ENCODE data around the gene ERAL1.
"Not testable (repeated sequence)": the region's sequence is repeated elsewhere in the genome, so short reads cannot be mapped to it uniquely, and the experiment has no call there.

ERAL1 gene

DNA sequence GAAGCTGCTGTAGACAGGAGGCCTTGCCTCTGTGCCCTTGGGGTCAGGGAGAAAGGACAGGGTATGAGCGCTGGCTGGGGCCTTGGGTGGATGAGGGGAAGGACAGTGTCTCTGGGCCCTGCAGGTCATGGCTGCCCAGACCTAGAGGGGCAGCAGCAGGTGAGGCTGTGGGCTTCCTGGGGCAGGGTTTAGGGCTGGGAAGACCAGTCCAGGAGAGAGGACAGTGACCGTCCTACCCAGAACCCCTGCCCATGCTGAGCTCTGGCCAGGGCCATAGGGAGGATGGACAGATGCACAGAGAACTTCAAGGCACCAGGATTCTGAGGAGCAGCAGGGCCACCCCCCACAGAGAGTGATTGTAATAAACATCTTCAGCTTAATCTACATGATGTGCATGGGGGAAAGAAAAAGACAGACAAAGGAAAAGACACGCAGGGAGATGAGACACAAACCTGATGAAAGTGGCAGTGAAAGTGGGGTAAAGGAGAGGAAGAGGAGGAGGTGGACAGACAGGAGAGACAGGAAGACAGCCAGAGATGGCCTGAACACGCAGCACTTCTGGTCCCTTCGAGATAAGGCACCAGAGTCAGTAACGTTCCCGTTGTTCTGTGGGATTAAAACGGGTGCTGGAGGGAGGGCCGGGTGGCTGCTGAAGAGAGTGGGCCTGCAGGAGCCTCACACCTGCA, 25.2 kb downstream of the ERAL1 start:
- no peak for DNase-seq (ENCODE audit: low spot score)

- DNase-seq (ENCODE audit: low spot score): no peak
Measured at GRCh38 chr17:28880572-28880945, 25.7 kb downstream of the ERAL1 start.

- DNase-seq (ENCODE audit: low spot score): no peak
Measured at GRCh38 chr17:28881533-28882056, 26.8 kb downstream of the ERAL1 start.

DNA sequence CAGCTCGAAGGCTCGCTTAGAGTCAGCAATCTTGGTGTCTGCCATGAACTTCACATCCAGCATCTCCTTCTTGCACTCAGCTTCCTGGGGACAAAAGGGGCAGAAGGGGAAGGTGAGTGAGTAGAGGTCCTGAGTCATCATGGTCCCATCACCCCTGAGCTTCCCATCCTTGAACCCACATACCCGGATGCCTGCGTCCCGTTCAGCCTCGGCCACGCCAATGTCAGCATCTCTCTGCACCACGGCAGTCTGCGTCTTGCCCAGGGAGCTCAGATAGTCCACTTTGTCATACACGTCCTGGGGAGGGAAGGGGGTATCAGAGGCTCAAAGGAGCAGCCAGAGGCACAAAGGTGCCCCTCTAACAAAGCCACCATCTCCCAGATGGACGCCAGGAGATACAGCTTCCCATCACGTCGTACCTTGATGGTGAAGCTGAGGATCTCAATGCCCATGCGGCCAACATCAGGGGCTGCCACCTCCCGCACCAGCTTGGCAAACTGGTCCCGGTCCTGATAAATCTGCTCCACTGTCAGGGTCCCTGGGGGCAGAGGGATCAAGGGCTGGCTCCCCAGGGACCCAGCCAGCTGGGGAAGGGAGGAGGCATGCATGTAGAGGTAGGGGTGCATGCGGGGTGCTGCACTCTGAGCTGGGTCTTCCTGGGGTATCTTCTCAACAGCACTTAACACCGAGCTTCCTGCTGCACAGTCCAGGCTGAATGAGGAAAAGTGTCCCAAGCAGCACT, 27.5 kb downstream of the ERAL1 start:
- DNase-seq (ENCODE audit: low spot score): no peak

DNA sequence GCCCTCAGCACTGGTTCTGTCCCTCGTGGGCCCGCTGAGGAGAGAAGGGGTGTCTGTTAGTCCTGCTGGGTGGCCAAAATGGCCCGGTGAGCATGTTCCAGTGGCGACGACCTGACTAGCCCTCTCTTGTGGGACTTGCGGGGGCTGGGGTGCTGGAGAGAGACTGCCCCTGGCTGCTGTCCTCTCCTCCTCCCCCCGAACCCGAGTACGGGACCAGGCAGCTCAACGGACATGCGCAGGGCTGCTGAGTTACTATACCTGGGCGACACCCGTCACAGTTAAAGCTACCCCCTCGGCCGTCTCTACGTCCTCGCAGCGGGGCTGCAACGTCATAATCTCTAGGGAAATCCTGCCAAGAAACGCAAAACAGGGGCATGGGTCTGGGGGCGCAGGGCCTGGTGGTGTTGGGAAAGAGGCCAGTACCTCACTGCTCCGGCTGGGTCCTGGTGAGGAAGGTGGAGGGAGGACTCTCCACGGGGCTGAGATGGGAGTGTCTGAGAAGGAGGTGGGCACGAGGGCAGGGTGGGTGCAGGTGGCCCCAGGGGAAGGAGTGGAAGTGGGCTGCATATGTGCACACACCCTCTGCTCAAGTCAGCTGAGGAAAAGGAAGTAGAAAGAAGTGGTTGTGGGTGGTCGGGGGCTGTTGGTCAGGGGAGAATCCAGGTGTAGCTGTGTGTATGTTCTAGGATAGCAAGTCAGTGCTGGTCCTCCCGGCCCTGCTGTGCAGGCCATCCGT, 29.3 kb downstream of the ERAL1 start:
- no peak for DNase-seq (ENCODE audit: low spot score)

GRCh38 chr17:28885363-28885762, 30.5 kb downstream of the ERAL1 start:
- DNase-seq (ENCODE audit: low spot score): no peak

GRCh38 chr17:28885951-28886350, 31.1 kb downstream of the ERAL1 start:
- no peak for DNase-seq (ENCODE audit: low spot score)

GRCh38 chr17:28887871-28888471, 33.2 kb downstream of the ERAL1 start:
- DNase-seq (ENCODE audit: low spot score): no peak

- no peak for DNase-seq (ENCODE audit: low spot score)
Measured at GRCh38 chr17:28888832-28889231, 34.0 kb downstream of the ERAL1 start.

DNA sequence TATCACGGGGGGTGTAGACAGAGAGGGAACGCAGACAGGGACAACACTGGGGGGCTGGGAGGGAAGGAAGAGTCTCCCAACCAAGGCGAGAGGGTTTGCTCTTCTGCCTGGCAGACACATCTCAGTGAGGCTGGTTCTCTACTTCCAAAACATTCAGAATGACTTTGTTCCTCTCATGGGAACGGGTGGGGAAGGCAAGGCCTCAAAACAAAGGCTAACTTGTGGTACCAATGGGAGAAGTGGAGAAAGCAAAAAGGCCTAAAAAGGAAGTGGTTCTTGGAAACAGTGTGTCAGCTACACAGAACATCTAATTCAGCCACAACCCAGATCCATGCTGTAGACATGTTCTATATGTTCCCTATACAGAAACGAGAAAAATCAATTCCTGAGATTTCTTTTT, 35.2 kb downstream of the ERAL1 start:
- DNase-seq (ENCODE audit: low spot score): no peak

DNA sequence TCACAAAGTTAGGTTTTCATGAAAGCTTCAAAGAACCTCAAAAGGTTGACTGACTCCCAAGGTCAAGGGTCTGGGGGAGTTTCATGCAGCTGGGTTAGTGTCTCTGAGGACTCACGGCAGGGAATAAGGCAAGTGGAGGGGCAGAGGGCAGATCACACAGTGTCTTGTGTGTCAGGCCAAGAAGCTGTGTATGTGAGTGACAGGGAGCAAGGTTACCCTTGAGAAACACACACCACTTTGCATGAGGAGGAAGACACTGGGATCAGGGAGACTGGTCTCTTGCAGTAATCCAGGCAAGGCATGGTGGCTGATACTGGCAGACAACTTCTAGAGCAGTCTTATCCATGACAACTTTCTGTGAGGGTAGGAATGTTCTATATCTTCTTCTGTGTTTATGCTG, 36.4 kb downstream of the ERAL1 start:
- DNase-seq (ENCODE audit: low spot score): no peak

DNA sequence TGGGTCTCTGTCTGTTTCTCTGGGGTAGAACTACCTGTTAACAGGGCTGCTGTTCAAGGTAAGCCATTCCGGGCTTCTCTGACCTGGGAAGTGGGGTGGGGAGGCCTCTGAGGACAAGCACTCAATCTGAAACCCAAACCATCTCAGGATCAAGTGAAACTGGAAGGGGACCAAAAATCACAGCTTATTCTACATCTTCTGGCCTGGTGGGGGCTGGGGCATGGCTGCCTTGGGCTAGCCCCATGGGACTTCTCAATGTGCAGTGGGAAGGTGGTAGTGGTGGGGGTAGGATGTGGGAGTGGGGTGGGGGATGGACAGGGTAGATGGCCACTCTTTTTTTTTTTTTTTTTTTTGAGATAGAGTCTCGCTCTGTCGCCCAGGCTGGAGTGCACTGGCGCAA, 37.2 kb downstream of the ERAL1 start:
- no peak for DNase-seq (ENCODE audit: low spot score)

- not testable (repeated sequence) for DNase-seq (ENCODE audit: low spot score)
Measured at GRCh38 chr17:28893248-28894183, 38.7 kb downstream of the ERAL1 start.

DNA sequence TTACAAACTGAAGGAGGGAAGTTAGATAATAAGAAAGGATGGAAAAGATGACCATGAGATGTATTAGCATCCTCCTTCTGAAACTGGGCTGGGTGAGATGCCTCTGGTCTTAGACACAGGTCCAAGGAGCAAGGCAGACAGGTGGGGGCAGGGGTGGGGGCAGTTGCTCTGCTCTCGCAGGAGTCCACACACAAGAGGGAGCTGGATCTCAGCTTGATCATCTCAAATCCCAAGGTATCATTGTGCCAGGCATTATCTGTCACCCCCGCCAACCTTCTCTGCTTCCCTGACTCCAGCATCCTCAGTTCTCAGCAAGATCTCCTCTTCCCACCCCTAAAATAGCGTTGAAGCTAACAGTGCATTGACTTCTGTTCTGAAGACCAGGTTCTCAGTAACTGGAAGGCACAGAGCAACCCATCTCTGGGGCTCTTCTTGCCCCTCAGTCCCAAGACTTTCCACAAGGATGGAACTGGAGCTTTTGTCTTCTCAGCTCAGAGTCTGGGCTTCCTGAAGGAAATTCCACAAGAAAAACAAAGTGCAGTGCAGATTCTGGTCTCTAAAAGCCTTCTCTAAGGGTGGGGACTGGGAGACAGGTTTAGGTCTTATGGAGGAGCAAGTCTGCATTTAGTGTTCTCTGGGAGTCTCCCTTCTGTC, 41.1 kb downstream of the ERAL1 start:
- DNase-seq (ENCODE audit: low spot score): no peak

DNA sequence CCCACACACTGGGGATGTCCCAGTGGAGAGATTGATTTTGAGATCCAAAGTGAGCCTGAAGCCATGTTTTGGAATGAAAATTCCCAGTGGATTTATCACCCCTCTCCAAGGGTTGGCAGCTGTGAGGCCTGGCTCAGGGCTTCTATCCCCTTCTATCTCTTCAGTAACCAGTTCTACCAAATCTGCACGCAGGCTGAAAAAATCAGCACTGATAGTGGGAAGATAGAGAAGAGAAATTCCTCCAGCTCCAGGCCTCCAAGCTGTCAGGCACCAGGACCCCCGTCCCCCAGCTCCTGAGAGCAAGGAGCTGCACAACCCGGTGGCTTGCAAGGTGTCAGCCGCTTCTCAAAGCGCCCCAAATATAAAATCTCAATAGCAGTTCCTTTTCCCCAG, 41.7 kb downstream of the ERAL1 start:
- no peak for DNase-seq (ENCODE audit: low spot score)

- DNase-seq (ENCODE audit: low spot score): peak; percentile 39
Measured at GRCh38 chr17:28896884-28897768, 42.3 kb downstream of the ERAL1 start, which contains the start of gene FLOT2. FLOT2 (minus strand) TSS chr17:28897733; CDS start chr17:28897574, 159 bp downstream.

DNA sequence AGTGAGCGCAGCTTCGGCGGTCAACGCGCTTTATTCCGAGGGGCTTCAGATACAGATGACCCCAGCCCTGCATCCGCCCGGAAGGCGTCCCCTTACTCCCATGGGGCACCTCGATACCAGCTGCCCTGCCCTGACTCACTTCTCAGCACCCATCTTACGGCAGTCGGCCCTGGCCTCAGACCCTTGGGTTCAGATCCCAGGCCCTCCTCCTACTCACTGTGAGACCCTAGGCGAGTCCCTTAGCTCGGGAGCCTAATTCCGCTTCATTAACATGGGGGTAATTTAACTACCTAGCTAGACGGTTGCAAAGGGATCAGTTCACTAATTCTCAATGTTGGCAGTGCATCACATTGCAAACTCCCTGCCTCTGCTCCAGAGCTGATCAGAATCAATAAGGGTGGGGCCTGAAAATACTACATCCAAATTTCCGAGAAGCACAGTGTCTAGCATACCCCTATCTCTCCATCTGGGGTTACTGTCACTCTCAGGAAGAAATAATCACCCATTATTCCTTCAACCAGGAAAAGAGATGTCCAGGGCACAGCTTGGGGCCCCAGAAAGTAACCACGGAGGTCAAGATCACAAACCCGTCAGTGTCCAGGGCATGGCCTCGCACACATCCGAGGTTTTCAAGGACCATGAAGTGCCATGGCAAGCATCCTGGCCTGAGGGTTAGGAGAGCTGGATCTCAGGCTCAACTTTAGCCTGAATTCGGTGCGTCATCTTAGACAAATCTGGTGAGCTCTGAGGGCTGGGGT, 43.1 kb downstream of the ERAL1 start:
- peak; percentile 28 for DNase-seq (ENCODE audit: low spot score)

DNA sequence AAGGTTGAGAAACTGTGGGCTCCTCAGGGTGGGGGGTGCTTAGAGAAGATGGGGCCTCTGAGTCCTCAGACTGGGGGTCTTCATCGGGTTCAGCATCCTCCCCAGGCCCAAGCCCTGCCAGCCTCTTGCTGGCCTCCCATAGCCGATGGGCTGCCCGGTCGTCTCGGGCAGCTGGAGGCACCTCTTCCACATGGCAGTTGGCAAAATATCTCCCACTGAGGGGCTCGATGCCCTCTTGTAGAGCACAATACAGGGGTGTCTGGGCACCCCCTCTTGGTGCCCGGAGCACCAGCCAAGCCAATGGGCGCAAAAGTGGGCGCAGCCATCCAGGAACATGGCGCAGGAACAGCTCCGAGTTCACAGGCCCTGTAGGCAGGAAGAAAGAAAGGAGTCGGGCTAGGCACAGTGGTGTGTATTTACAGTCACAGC, 43.7 kb downstream of the ERAL1 start:
- no peak for DNase-seq (ENCODE audit: low spot score)

All from SW480 (cell line).